ENCODE measurements around the gene TIPRL. TPM values are rescaled to one million over a fixed set of nuclear protein-coding genes. Genes with fewer than 3 reads are reported as not detected.

The TIPRL gene
- total RNA-seq, 1 experiment from 2014 or later = 53.8 TPM

DNA sequence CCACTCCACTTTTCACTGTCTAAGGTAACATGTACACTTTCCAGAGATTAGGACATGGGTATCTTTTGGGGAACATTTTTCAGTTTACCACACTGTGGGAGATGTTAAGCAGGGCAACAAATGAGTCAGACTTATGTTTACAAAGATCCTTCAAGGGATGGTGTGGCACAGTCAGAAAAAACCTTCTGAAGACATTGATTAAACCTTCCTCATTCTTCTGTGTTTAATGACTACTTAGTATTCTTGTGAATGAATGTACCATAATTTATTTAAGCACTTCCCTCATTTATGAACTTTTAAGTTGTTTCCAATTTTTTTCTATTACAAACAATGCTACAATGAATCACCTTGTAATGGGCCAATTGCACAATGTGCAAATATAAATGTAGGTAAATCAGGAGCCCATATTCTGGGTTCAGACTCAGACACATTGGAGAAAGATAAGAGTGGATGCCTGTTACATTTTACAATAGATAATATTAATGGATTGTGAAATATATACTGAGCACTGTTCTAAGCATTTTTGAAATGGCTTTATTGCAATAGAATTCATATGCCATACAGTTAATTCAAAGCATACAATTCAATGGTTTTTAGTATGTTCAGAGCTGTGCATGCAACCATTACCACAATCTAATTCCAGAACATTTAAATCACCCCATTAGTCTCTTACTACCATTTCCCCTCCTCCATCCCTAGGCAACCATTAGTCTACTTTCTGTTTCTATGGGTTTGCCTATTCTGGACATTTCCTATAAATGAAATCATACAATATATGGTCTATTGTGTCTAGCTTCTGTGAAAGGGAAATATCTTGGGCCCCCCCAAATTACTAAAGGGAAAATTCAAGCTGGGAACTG lies 45.1 kb downstream of the TIPRL start:
- Histone ChIP-seq H3K79me2 (ENCODE audit: low read length) (peaks cover 31% of the 10 kb centered on the region), H3K4me2 (ENCODE audit: low read depth, low read length, poor library complexity, severe bottlenecking) (no peak overlapping the region), H4K20me1 (ENCODE audit: insufficient read depth, low read depth, low read length) (peaks cover 6% of the 10 kb centered on the region; the same call in 1 of the 2 replicates), H3K27ac (ENCODE audit: low read length) (no peak overlapping the region), H3K9me2 (replicated peaks; ENCODE audit: insufficient read depth, low read length) (no peaks in the 10 kb centered on the region), H3K27me3 (ENCODE audit: low read length) (no peaks in the 10 kb centered on the region; the same call in 1 of the 2 replicates), H3K4me1 (ENCODE audit: low read length) (peaks cover 37% of the 10 kb centered on the region), H3K4me3 (ENCODE audit: low read length) (no peak overlapping the region), H3K9ac (ENCODE audit: low read length) (no peak overlapping the region), H3K9me3 (ENCODE audit: low read length) (no peaks in the 10 kb centered on the region), H2AFZ (ENCODE audit: low read length) (no peak overlapping the region), H3K36me3 (ENCODE audit: insufficient read depth, low read length) (peaks cover 7% of the 10 kb centered on the region; the same call in 1 of the 2 replicates)
- no peak for DNase-seq

DNA sequence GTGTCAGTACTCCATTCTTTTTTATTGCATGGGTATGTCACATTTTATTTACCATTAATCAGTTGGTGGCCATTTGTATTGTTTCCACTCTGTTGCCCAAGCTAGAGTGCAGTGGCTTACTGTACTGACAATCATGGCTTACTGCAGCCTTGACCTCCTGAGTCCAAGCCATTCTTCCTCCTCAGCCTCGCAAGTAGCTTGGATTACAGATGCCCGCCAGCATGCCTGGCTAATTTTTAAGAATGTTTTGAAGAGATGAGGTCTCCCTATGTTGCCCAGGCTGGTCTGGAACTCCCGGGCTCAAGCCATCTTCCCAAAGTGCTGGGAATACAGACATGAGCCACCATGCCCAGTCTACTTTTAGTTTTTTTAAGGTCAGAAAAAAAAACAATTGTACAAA lies 46.2 kb downstream of the TIPRL start:
- H3K9ac ChIP-seq (ENCODE audit: low read length) = peak overlapping the region; percentile 97

DNA sequence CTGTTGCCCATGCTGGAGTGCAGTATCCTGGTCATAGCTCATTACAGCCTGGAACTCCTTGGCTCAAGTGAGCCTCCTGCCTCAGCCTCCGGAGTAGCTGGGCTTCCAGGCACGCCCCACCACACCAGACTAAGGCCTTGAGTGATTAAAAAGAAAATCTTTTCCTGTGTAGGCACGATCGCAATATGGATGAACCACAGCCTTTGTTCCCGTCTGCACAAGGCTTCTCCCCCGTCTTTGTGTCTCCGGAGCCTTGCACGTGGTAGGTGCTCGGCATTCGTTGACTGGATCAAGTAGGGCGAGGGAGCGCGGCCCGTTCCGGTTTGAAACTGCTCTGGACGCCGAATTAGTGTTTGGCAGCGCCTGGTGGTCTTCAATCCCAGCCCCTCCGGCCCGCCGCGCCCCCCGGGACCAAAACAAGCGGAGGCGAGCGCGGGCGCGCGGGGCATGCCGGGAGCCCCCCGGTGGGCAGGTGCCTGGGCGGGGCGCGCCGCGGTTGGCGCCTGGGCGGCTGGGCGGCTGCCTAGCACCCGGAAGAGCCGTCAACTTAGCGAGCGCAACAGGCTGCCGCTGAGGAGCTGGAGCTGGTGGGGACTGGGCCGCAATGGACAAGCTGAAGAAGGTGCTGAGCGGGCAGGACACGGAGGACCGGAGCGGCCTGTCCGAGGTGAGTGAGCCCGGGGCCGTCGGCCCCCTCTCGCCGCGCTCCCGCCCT lies 46.9 kb downstream of the TIPRL start, which contains the start of gene SFT2D2:
TSS of gene SFT2D2 (plus strand) at position 529 of the 715 bp plus-strand sequence. CDS start at position 605, 76 bp downstream.
- no peaks in the 10 kb centered on the region; the same call in 1 of the 2 replicates for H3K27me3 ChIP-seq (ENCODE audit: low read length)
- peak within 1 kb of the TSS; percentile 85 for H2AFZ ChIP-seq (ENCODE audit: low read length)
- peak within 1 kb of the TSS; percentile 97 for H3K9ac ChIP-seq (ENCODE audit: low read length)
- peaks cover 48% of the 10 kb centered on the region for H3K79me2 ChIP-seq (ENCODE audit: low read length)
- H3K9me2 ChIP-seq (replicated peaks; ENCODE audit: insufficient read depth, low read length) = no peaks in the 10 kb centered on the region
- peak within 1 kb of the TSS; percentile 74 for H3K4me2 ChIP-seq (ENCODE audit: low read depth, low read length, poor library complexity, severe bottlenecking)
- H3K9me3 ChIP-seq (ENCODE audit: low read length) = no peaks in the 10 kb centered on the region
- peak within 1 kb of the TSS; percentile 42 for H3K27ac ChIP-seq (ENCODE audit: low read length)
- peaks cover 9% of the 10 kb centered on the region; the same call in 1 of the 2 replicates for H4K20me1 ChIP-seq (ENCODE audit: insufficient read depth, low read depth, low read length)
- peaks cover 19% of the 10 kb centered on the region for H3K36me3 ChIP-seq (ENCODE audit: insufficient read depth, low read length)
- H3K4me1 ChIP-seq (ENCODE audit: low read length) = peaks cover 38% of the 10 kb centered on the region
- peak within 1 kb of the TSS; percentile 97 for H3K4me3 ChIP-seq (ENCODE audit: low read length)
- peak; percentile 94 for DNase-seq

More for the DNA sequence above, 46.2 kb downstream of the TIPRL start:
- no peak overlapping the region for H3K27ac ChIP-seq (ENCODE audit: low read length)
- no peaks in the 10 kb centered on the region; the same call in 1 of the 2 replicates for H3K27me3 ChIP-seq (ENCODE audit: low read length)
- peaks cover 38% of the 10 kb centered on the region for H3K4me1 ChIP-seq (ENCODE audit: low read length)
- peak overlapping the region; percentile 85; the same call in 1 of the 2 replicates for H2AFZ ChIP-seq (ENCODE audit: low read length)
- H3K79me2 ChIP-seq (ENCODE audit: low read length) = peaks cover 42% of the 10 kb centered on the region
- no peaks in the 10 kb centered on the region for H3K9me3 ChIP-seq (ENCODE audit: low read length)
- H4K20me1 ChIP-seq (ENCODE audit: insufficient read depth, low read depth, low read length) = peaks cover 9% of the 10 kb centered on the region; the same call in 1 of the 2 replicates
- H3K9me2 ChIP-seq (replicated peaks; ENCODE audit: insufficient read depth, low read length) = no peaks in the 10 kb centered on the region
- H3K36me3 ChIP-seq (ENCODE audit: insufficient read depth, low read length) = peaks cover 18% of the 10 kb centered on the region
- DNase-seq = no peak
- H3K4me3 ChIP-seq (ENCODE audit: low read length) = peak overlapping the region; percentile 97
- peak overlapping the region; percentile 74 for H3K4me2 ChIP-seq (ENCODE audit: low read depth, low read length, poor library complexity, severe bottlenecking)

DNA sequence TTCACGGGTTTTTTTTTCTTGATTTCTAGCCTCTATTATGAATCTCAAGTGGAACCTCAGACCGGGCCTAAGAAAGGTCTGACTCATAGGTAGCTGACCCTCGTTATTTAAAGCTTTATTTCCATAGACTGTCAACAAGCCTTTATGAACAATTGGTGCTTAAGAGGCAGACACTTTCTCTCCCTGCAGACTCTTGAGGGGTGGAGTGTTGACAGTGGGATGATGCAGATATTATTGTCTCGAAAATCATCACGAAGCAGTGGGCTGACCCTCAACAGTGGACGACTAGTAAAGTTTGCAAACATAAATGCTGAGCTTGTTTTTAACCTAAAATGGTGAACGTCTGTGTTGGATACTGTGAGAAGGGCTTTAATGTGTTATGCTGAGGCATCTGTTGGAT lies 48.9 kb downstream of the TIPRL start:
- Histone ChIP-seq H3K9ac (ENCODE audit: low read length) (peak overlapping the region; percentile 97), H3K27me3 (ENCODE audit: low read length) (no peaks in the 10 kb centered on the region; the same call in 1 of the 2 replicates), H3K4me1 (ENCODE audit: low read length) (peaks cover 38% of the 10 kb centered on the region), H3K27ac (ENCODE audit: low read length) (peak overlapping the region; percentile 60), H2AFZ (ENCODE audit: low read length) (no peak overlapping the region), H3K4me2 (ENCODE audit: low read depth, low read length, poor library complexity, severe bottlenecking) (peak overlapping the region; percentile 74), H3K36me3 (ENCODE audit: insufficient read depth, low read length) (peaks cover 26% of the 10 kb centered on the region), H4K20me1 (ENCODE audit: insufficient read depth, low read depth, low read length) (peaks cover 9% of the 10 kb centered on the region; the same call in 1 of the 2 replicates), H3K79me2 (ENCODE audit: low read length) (peaks cover 67% of the 10 kb centered on the region), H3K9me3 (ENCODE audit: low read length) (no peaks in the 10 kb centered on the region), H3K9me2 (replicated peaks; ENCODE audit: insufficient read depth, low read length) (no peaks in the 10 kb centered on the region), H3K4me3 (ENCODE audit: low read length) (peak overlapping the region; percentile 97)
- DNase-seq = no peak

DNA sequence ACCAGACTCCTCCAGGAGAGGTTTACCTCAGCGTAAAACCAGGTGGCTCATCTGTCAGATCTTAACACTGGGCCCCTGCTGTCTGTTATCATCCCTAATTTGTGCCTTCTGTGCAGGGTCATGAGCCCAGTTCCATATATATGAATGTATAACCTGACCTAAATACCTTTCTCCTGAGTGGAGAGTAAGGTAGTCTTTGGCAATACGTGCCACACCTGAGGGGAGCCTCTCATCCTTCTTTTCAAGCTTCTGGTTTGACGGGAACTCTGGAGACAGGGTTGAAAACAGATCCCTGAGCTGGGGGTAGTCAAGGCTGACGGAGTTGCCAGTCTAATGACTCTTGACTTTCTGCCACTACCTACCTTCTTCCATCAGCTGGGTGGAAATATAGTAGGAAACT lies 51.1 kb downstream of the TIPRL start:
- Histone ChIP-seq H3K4me3 (ENCODE audit: low read length) (no peak overlapping the region), H3K4me2 (ENCODE audit: low read depth, low read length, poor library complexity, severe bottlenecking) (no peak overlapping the region), H3K27me3 (ENCODE audit: low read length) (no peaks in the 10 kb centered on the region), H3K9me2 (replicated peaks; ENCODE audit: insufficient read depth, low read length) (no peaks in the 10 kb centered on the region), H3K79me2 (ENCODE audit: low read length) (peaks cover 71% of the 10 kb centered on the region), H3K36me3 (ENCODE audit: insufficient read depth, low read length) (peaks cover 29% of the 10 kb centered on the region), H3K27ac (ENCODE audit: low read length) (no peak overlapping the region), H2AFZ (ENCODE audit: low read length) (no peak overlapping the region), H3K4me1 (ENCODE audit: low read length) (peaks cover 28% of the 10 kb centered on the region), H4K20me1 (ENCODE audit: insufficient read depth, low read depth, low read length) (peaks cover 9% of the 10 kb centered on the region; the same call in 1 of the 2 replicates), H3K9me3 (ENCODE audit: low read length) (no peaks in the 10 kb centered on the region), H3K9ac (ENCODE audit: low read length) (no peak overlapping the region)
- no peak for DNase-seq

DNA sequence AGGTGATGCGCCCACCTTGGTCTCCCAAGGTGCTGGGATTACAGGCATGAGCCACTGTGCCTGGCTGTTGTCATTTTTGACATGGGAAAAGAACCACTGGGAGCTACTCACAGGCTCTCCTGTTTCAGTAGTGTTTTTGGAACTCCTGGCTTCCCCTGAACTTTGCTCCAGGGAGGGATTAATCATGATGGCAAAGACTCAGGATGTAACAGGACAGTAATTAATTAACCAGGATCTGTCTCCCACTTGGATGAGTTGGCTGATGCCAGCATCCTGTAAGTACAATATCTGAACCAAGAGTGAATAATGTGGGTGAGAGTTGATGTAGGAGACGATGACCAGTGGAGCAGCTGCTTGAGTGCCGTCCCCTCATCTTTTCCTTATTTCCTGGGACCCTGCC lies 51.9 kb downstream of the TIPRL start:
- peaks cover 33% of the 10 kb centered on the region for H3K36me3 ChIP-seq (ENCODE audit: insufficient read depth, low read length)
- no peak for DNase-seq
- no peaks in the 10 kb centered on the region for H3K9me3 ChIP-seq (ENCODE audit: low read length)
- H3K27ac ChIP-seq (ENCODE audit: low read length) = no peak overlapping the region
- H3K79me2 ChIP-seq (ENCODE audit: low read length) = peaks cover 79% of the 10 kb centered on the region
- H3K9me2 ChIP-seq (replicated peaks; ENCODE audit: insufficient read depth, low read length) = no peaks in the 10 kb centered on the region
- no peak overlapping the region for H3K4me2 ChIP-seq (ENCODE audit: low read depth, low read length, poor library complexity, severe bottlenecking)
- H3K27me3 ChIP-seq (ENCODE audit: low read length) = no peaks in the 10 kb centered on the region
- peaks cover 9% of the 10 kb centered on the region; the same call in 1 of the 2 replicates for H4K20me1 ChIP-seq (ENCODE audit: insufficient read depth, low read depth, low read length)
- H3K4me3 ChIP-seq (ENCODE audit: low read length) = no peak overlapping the region
- no peak overlapping the region for H3K9ac ChIP-seq (ENCODE audit: low read length)
- H2AFZ ChIP-seq (ENCODE audit: low read length) = no peak overlapping the region
- peaks cover 21% of the 10 kb centered on the region for H3K4me1 ChIP-seq (ENCODE audit: low read length)

DNA sequence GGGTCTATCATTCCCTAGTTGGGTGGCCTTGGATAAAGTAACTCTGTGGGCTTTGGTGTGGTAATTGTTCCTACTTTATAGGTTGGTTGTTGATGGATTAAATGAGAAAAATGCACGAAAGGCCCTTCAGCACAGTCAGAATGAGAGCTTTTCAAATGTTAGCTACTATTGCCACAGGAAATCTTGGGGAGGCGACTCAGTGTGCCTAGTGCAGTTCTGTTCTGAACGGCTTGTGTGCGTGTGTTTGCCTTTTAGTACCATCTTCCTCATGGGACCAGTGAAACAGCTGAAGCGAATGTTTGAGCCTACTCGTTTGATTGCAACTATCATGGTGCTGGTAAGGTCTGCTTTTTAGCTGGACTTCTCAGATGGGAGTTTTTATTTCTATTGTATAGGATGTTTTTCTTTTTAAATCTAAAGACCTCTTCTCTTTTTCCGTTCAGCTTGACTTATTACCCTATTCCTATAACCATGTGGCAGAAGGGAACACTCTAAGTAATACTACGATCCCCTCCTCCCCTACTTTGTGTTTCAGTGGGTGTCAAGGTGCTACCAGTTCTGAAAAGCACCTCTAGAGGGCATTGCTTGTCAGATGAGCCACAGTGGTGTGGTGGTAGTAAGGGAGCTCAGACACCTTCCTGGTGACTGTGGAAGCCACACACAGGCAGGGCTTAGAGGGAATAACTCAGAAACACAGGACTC lies 56.2 kb downstream of the TIPRL start:
- H3K9me3 ChIP-seq (ENCODE audit: low read length) = no peaks in the 10 kb centered on the region
- no peak overlapping the region for H3K27ac ChIP-seq (ENCODE audit: low read length)
- H3K79me2 ChIP-seq (ENCODE audit: low read length) = peaks cover 50% of the 10 kb centered on the region
- H3K4me2 ChIP-seq (ENCODE audit: low read depth, low read length, poor library complexity, severe bottlenecking) = no peak overlapping the region
- H3K36me3 ChIP-seq (ENCODE audit: insufficient read depth, low read length) = peaks cover 48% of the 10 kb centered on the region
- H3K27me3 ChIP-seq (ENCODE audit: low read length) = no peaks in the 10 kb centered on the region
- H3K4me1 ChIP-seq (ENCODE audit: low read length) = no peaks in the 10 kb centered on the region
- peak; percentile 82 for DNase-seq
- H2AFZ ChIP-seq (ENCODE audit: low read length) = no peak overlapping the region
- no peaks in the 10 kb centered on the region; the same call in 1 of the 2 replicates for H4K20me1 ChIP-seq (ENCODE audit: insufficient read depth, low read depth, low read length)
- no peak overlapping the region for H3K4me3 ChIP-seq (ENCODE audit: low read length)
- H3K9ac ChIP-seq (ENCODE audit: low read length) = no peak overlapping the region
- no peaks in the 10 kb centered on the region for H3K9me2 ChIP-seq (replicated peaks; ENCODE audit: insufficient read depth, low read length)

Data from Karpas-422 (cell line).